Smooth muscle cell of the brain vasculature (primary cell): Measurements from ENCODE around the gene ZDHHC9.

Experiments used
- DNase-seq: peaks from one replicate; pipeline ENCODE4 v3.0.0-alpha.2; 2012; ENCODE audit warnings: low read depth, low spot score

ZDHHC9 gene

GRCh38 chrX:129763666-129764065 lies 80.0 kb downstream of the ZDHHC9 start:
- DNase-seq = no peak

GRCh38 chrX:129762448-129762847 lies 81.2 kb downstream of the ZDHHC9 start:
- DNase-seq = no peak

- no peak for DNase-seq
Measured at GRCh38 chrX:129761596-129761995, 82.1 kb downstream of the ZDHHC9 start.

- DNase-seq = no peak
Measured at GRCh38 chrX:129760981-129761380, 82.7 kb downstream of the ZDHHC9 start.

- no peak for DNase-seq
Measured at GRCh38 chrX:129760155-129760554, 83.5 kb downstream of the ZDHHC9 start.

- DNase-seq = no peak
Measured at GRCh38 chrX:129759576-129760061, 84.1 kb downstream of the ZDHHC9 start.

GRCh38 chrX:129755779-129756650 lies 87.7 kb downstream of the ZDHHC9 start:
- DNase-seq = no peak

GRCh38 chrX:129754056-129755024 lies 89.3 kb downstream of the ZDHHC9 start:
- DNase-seq = no peak
